ENCODE results near the gene CCDC187. TPM values are rescaled to one million over a fixed set of nuclear protein-coding genes. Genes with fewer than 3 reads are reported as not detected.
"Not testable (repeated sequence)": the region's sequence is repeated elsewhere in the genome, so short reads cannot be mapped to it uniquely, and the experiment has no call there.

The CCDC187 gene
- polyA plus RNA-seq, 1 donor (not counting 4 experiments of a cell fraction or from before 2014, with no cell fraction given) = 0.03 TPM

- Histone ChIP-seq H3K4me3 (ENCODE audit: control insufficient read depth in 2 of 3, extremely low read depth in 1 of 3, insufficient read depth in 2 of 3, low read depth in 1 of 3, low read length in 3 of 3) (no peak overlapping the region), H2AFZ (ENCODE audit: control insufficient read depth, low read length) (no peak overlapping the region), H3K27ac (ENCODE audit: control insufficient read depth, insufficient read depth, low read length) (no peak overlapping the region), H4K20me1 (ENCODE audit: control insufficient read depth, extremely low read depth, insufficient read depth, low read length) (no peaks in the 10 kb centered on the region), H3K9me1 (ENCODE audit: control insufficient read depth, extremely low read depth, insufficient read depth, low read length) (no peaks in the 10 kb centered on the region), H3K9me3 (ENCODE audit: control insufficient read depth, low read depth, low read length) (no peaks in the 10 kb centered on the region), H3K79me2 (ENCODE audit: control insufficient read depth, insufficient read depth, low read length) (no peaks in the 10 kb centered on the region), H3K27me3 (ENCODE audit: control insufficient read depth, extremely low read depth, insufficient read depth, low read length) (peaks cover 11% of the 10 kb centered on the region), H3K4me1 (ENCODE audit: control insufficient read depth, extremely low read depth, insufficient read depth, low read length) (peaks cover 5% of the 10 kb centered on the region), H3K9ac (ENCODE audit: control insufficient read depth, extremely low read depth, insufficient read depth, low read length) (no peak overlapping the region), H3K36me3 (ENCODE audit: control insufficient read depth in 2 of 2, extremely low read depth in 1 of 2, insufficient read depth in 2 of 2, low read length in 2 of 2) (no peaks in the 10 kb centered on the region), H3K4me2 (ENCODE audit: control insufficient read depth, extremely low read depth, insufficient read depth, low read depth, low read length) (no peak overlapping the region)
- dilution Hi-C loops (cut with MboI; ENCODE audit: extremely low pct_ligation_motif_present, low sequenced_read_pairs) = no loop called here
- FAIRE-seq (no peak), DNase-seq (ENCODE audit: low read depth, low spot score) (no peak)
- no peak for TF ChIP-seq CTCF (optimal IDR thresholded peaks at IDR 0.05 in 1 of 3, IDR thresholded peaks at IDR 0.05 in 1 of 3, conservative IDR thresholded peaks at IDR 0.05 in 1 of 3; ENCODE audit: extremely low read depth in 1 of 3, insufficient read depth in 2 of 3, low read length in 3 of 3)
- TF ChIP-seq EZH2 (IDR thresholded peaks at IDR 0.05; ENCODE audit: low read length) = no peak
Observed at GRCh38 chr9:136268318-136268717, 35.6 kb downstream of the CCDC187 start.

GRCh38 chr9:136267261-136268111 is 36.4 kb downstream of the CCDC187 start:
- Histone ChIP-seq H4K20me1 (ENCODE audit: control insufficient read depth, extremely low read depth, insufficient read depth, low read length) (no peaks in the 10 kb centered on the region), H3K4me3 (ENCODE audit: control insufficient read depth in 2 of 3, extremely low read depth in 1 of 3, insufficient read depth in 2 of 3, low read depth in 1 of 3, low read length in 3 of 3) (peak overlapping the region; percentile 42 to 61 (median 53)), H3K9ac (ENCODE audit: control insufficient read depth, extremely low read depth, insufficient read depth, low read length) (peak overlapping the region; percentile 40), H3K79me2 (ENCODE audit: control insufficient read depth, insufficient read depth, low read length) (no peaks in the 10 kb centered on the region), H3K4me1 (ENCODE audit: control insufficient read depth, extremely low read depth, insufficient read depth, low read length) (peaks cover 5% of the 10 kb centered on the region), H3K4me2 (ENCODE audit: control insufficient read depth, extremely low read depth, insufficient read depth, low read depth, low read length) (peak overlapping the region; percentile 63), H3K27me3 (ENCODE audit: control insufficient read depth, extremely low read depth, insufficient read depth, low read length) (peaks cover 11% of the 10 kb centered on the region), H2AFZ (ENCODE audit: control insufficient read depth, low read length) (peak overlapping the region; percentile 89), H3K9me1 (ENCODE audit: control insufficient read depth, extremely low read depth, insufficient read depth, low read length) (no peaks in the 10 kb centered on the region), H3K9me3 (ENCODE audit: control insufficient read depth, low read depth, low read length) (no peaks in the 10 kb centered on the region), H3K27ac (ENCODE audit: control insufficient read depth, insufficient read depth, low read length) (no peak overlapping the region), H3K36me3 (ENCODE audit: control insufficient read depth in 2 of 2, extremely low read depth in 1 of 2, insufficient read depth in 2 of 2, low read length in 2 of 2) (no peaks in the 10 kb centered on the region)
- DNase-seq (ENCODE audit: low read depth, low spot score) (peak; percentile 48), FAIRE-seq (peak; percentile 52)
- dilution Hi-C loops (cut with MboI; ENCODE audit: extremely low pct_ligation_motif_present, low sequenced_read_pairs) = no loop called here
- TF ChIP-seq CTCF (optimal IDR thresholded peaks at IDR 0.05 in 1 of 3, IDR thresholded peaks at IDR 0.05 in 1 of 3, conservative IDR thresholded peaks at IDR 0.05 in 1 of 3; ENCODE audit: extremely low read depth in 1 of 3, insufficient read depth in 2 of 3, low read length in 3 of 3) (peak in 2 of 3 experiments; percentile 47 to 60), EZH2 (IDR thresholded peaks at IDR 0.05; ENCODE audit: low read length) (no peak)

DNA sequence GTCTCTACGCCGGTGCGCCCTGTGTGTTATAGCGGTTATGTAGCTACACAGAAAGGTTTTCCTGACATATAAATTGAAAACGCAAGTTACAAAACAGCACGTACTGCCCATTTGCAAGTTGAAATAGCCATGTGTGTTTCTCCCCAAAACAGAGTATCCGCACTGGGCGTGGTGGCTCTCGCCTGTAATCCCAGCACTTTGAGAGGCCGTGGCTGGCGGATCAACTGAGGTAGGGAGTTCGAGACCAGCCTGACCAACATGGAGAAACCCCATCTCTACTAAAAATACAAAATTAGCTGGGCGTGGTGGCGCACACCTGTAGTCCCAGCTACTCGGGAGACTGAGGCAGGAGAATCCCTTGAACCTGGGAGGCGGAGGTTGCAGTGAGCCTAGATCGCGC is 37.3 kb downstream of the CCDC187 start:
- H3K4me3 ChIP-seq (ENCODE audit: control insufficient read depth in 2 of 3, extremely low read depth in 1 of 3, insufficient read depth in 2 of 3, low read depth in 1 of 3, low read length in 3 of 3); dilution Hi-C loops (cut with MboI; ENCODE audit: extremely low pct_ligation_motif_present, low sequenced_read_pairs); H2AFZ ChIP-seq (ENCODE audit: control insufficient read depth, low read length); DNase-seq (ENCODE audit: low read depth, low spot score); H4K20me1 ChIP-seq (ENCODE audit: control insufficient read depth, extremely low read depth, insufficient read depth, low read length); H3K36me3 ChIP-seq (ENCODE audit: control insufficient read depth in 2 of 2, extremely low read depth in 1 of 2, insufficient read depth in 2 of 2, low read length in 2 of 2); H3K4me1 ChIP-seq (ENCODE audit: control insufficient read depth, extremely low read depth, insufficient read depth, low read length); H3K79me2 ChIP-seq (ENCODE audit: control insufficient read depth, insufficient read depth, low read length); H3K9me1 ChIP-seq (ENCODE audit: control insufficient read depth, extremely low read depth, insufficient read depth, low read length); H3K9ac ChIP-seq (ENCODE audit: control insufficient read depth, extremely low read depth, insufficient read depth, low read length); FAIRE-seq; H3K27ac ChIP-seq (ENCODE audit: control insufficient read depth, insufficient read depth, low read length); H3K9me3 ChIP-seq (ENCODE audit: control insufficient read depth, low read depth, low read length): not testable (repeated sequence)
- Histone ChIP-seq H3K27me3 (ENCODE audit: control insufficient read depth, extremely low read depth, insufficient read depth, low read length) (peaks cover 11% of the 10 kb centered on the region), H3K4me2 (ENCODE audit: control insufficient read depth, extremely low read depth, insufficient read depth, low read depth, low read length) (peak overlapping the region; percentile 53)
